HG03103 (cell line): ENCODE data around the gene RHOT2.
"Not testable (repeated sequence)": the region's sequence is repeated elsewhere in the genome, so short reads cannot be mapped to it uniquely, and the experiment has no call there.

Source experiments
- ATAC-seq: cut with Tn5 transposase; IDR thresholded peaks from one replicate; pipeline ENCODE4 v1.9.1; 2021; ENCODE audit warnings: low read depth; ENCODE audit not compliant: unreplicated experiment

RHOT2 gene

DNA sequence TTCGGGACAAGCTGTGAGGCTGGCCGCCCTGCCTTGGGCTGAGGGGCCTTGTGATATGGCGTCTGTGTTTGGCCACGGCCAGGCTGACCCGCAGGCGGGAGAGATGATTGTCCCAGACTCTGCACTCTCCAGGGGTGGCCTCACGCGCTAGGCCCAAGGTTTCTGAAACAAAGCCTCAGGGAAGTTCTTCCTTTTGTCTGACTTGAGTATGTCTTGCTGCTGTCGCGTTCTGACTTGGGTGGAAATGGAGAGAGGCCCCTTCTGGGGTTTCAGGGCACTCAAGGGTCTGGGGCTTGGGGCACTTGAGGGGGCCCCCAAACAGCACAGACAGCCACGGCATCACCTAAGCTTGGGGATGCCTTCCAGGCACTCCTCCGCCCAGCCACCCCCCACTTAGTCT is 43.2 kb downstream of the RHOT2 start:
- ATAC-seq: no peak

GRCh38 chr16:711548-712320 is 43.8 kb downstream of the RHOT2 start:
- no peak for ATAC-seq

- ATAC-seq: not testable (repeated sequence)
Measured at GRCh38 chr16:712740-713250, 44.9 kb downstream of the RHOT2 start.

DNA sequence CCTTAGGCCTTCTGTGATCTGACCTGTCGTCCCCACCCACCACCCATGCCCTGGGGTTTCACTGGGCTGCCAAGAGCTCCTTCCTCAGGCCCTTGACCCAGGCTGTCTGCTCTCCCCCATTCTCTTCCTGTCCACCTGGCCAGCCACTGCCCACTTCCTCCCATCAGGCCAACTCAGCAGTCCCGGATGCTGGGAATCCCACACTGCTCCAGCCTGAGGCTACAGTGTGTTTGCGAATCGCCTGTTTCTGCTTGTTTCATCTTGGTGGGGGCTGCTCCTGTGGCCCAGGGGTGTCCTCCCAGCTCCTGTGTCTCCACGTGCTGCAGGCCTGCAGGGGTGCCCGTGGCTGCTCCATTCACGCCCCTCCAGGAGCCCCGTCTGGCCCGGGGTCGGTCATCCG is 46.1 kb downstream of the RHOT2 start:
- ATAC-seq: no peak

GRCh38 chr16:714558-715476 is 46.9 kb downstream of the RHOT2 start, which contains the start of gene METRN:
Gene METRN, plus strand, starts transcription at chr16:715118. Its CDS starts 172 bp downstream, at chr16:715290.
- ATAC-seq: no peak

DNA sequence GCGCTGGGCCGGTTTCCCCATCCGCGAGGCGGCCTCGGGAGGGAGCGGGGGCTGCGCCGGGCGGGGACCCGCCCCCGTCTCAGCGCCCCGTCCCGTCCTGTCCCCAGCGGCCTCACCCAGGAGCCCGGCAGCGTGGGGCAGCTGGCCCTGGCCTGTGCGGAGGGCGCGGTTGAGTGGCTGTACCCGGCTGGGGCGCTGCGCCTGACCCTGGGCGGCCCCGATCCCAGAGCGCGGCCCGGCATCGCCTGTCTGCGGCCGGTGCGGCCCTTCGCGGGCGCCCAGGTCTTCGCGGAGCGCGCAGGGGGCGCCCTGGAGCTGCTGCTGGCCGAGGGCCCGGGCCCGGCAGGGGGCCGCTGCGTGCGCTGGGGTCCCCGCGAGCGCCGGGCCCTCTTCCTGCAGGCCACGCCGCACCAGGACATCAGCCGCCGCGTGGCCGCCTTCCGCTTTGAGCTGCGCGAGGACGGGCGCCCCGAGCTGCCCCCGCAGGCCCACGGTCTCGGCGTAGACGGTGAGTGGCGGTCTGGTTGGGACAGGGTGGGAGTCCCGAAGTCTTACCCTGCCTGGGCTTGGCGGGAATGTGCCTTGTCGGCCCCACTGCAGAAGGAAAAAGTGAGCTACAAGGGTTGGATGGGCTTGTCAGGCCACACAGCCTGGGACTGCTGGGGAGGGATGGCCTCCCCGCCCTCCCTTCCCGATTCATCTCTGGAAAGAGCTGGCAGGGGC is 47.7 kb downstream of the RHOT2 start:
- no peak for ATAC-seq

DNA sequence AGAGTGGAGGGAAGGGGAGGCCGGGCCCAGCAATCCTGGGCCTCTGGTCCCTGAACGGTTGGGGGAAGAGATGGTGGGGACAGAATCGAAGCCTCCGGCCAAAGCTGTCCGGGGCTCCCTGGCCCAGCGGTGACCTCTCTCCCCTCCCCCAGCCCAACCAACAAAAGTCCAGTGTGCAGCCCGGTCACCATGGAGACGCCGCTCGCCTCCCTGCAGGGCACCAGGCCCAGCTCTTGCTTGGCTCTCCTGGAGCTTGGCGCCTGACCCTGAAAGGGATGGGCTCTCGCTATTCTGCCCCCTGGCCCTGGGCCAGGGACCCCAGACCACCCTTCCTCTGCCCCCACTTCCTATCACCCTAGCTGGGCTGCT is 48.3 kb downstream of the RHOT2 start:
- ATAC-seq: no peak

GRCh38 chr16:716768-717325 is 48.9 kb downstream of the RHOT2 start:
- no peak for ATAC-seq

- ATAC-seq: no peak
Measured at GRCh38 chr16:717450-718245, 49.7 kb downstream of the RHOT2 start.

GRCh38 chr16:718389-718788 is 50.5 kb downstream of the RHOT2 start:
- no peak for ATAC-seq

DNA sequence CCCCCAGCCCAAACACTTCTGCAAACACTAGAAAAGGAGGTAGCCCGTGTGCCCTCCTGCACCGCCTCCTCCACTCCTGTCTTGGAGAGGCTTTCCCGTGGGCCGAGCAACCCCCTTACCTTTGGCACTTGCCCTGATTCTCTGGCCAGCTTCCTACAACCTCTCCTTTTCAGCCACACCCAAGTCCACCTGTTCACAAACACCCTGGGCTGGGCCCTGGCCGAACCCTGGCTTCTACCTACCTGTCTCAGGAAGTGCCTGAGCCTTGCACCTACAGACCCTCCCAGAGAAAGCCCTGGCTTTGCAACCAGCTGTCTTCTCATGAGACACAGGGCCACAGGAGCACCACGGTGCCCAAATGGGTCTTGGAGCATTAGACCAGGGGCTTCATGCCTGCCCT is 51.0 kb downstream of the RHOT2 start:
- no peak for ATAC-seq

- no peak for ATAC-seq
Measured at GRCh38 chr16:719815-720446, 52.0 kb downstream of the RHOT2 start.

DNA sequence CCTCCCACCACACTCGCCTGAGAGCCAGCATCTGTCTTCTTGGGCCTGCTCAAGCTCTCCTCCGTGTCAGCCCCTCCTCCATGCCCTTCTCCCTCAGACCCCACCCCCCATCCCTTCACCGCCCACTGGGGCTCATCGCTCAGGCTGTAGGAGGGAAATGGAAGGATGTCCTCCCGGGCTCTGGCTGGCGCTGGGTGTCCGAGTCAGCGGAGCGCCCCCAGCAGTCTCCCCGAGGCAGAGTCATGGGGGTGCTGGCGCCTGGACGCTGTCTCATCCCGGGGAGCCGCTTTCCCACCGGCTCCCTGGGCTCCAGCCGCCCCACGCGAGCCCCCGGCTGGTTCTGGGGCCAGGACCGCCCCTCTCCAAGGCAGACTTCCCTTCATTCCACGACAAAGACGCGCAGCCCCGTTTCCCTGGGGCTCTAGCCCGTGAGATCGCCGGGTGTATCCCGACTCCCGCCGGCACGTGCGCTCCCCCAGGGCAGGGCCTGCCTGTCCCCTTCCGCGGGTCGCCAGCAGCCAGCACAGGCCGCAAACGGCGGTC is 52.6 kb downstream of the RHOT2 start:
- peak; percentile 18 for ATAC-seq

- peak; percentile 54 for ATAC-seq
Measured at GRCh38 chr16:720990-721764, 53.2 kb downstream of the RHOT2 start, which contains the start of gene ANTKMT. Gene ANTKMT, plus strand, starts transcription at chr16:721146. Its CDS starts 129 bp downstream, at chr16:721275.

- ATAC-seq: no peak
Measured at GRCh38 chr16:721765-722540, 54.0 kb downstream of the RHOT2 start.

DNA sequence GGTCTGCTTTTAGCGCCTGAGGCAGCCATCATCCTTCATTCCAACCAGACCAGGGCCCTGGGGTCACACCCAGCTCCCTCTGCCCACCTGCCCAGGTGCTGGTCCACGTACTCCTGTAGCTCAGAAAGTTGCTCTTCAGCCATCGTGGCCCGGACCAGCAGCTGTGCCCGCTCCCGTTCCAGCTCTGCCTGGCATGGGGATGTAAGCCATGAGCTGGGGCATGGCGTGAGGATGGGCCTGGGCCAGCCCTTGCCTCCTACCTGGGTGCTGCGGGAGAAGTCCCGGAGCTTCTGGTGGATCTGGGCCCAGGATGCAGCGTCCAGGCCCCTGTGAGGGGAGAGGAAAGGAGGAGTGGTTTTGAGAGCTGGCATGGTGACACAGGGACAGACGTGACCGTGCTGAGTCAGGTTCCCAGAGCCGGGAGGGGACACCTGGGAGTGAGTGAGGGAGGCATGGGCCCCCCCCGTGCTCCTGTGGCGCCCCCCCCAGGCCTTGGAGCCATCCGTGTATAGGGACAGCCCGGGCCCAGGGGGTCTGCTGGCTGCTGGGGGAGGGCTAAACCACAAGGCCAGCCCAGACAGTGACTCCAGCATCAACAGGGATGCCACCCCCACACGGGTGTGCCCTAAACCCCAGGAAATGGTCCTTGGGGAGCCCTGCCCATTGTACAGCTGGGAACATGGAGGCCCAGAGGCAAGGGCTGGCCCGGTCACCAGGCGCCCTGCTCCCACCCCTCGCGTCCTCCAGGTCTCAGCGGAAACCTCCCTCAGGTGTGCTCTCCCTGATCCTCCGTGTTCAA is 55.1 kb downstream of the RHOT2 start:
- no peak for ATAC-seq

DNA sequence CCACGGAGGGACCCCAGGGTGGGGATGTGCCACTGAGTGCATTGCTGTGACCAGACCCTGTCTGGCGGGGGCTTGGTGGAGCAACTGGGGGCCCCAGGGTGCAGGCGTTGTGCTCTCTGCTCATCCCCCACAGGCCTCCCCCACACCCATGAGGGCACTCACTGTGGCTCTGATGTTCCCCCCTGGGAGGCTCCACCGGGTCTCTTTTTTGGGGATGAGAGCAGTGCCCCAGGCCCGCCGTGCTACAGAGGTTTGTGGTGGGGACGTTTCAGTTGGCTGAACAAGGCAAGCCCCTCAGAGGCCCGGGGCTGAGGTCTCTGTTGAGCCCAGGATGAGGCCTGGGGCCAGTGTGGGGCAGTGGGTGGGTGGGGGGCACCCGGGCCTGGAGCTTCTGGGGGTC is 55.8 kb downstream of the RHOT2 start:
- ATAC-seq: no peak
